ENCODE results near the gene C11orf58. TPM values are rescaled to one million over a fixed set of nuclear protein-coding genes. Genes with fewer than 3 reads are reported as not detected.

C11orf58 gene
- total RNA-seq, 1 donor from 2014 or later, result 40.9 TPM

DNA sequence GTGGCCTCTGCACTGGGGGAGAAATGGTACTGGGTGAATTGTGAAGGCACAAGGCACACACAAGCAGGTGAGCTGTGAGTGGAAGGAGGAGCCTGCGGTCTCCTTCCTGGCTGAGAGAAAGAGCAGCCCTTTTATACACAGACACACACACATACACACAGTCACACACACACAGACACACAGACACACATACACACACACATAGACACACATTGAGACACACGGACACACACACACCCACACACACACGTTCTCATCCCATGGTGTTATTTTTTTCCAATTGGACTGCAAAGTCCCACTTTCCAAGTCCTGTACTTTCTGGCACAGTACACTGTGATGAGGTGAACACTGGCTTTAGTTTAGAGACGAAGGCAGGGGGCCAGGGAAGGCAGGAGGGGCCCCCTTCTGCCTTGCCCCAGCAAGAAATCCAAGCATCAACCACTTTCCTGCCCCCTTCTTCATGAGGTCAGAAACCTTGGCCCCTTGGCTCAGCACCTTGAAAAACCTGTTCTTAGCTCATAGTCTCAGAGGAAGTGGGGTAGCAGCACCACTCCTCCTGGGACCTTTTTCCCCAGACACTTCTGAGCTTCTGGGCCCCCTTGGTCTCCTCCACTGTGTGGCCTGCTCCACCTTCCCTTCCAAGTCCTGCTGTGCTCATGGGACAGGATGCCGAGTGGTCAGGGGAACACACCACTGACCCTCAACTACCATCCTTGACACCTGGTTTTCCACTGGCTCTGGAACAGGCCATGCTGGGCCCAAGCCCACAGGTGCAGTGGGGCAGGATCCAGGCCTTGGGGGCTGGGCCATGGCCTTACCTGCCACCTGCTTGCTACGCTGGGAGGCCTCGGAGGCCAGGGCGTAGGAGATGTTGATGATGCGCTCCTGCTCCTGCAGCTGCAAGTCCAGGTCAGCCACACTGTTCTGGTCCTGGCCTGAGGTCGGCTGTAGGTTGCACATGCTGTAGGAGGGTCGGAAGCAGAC is 43.8 kb downstream of the C11orf58 start:
- Histone ChIP-seq H3K27me3 (no peaks in the 10 kb centered on the region), H3K27ac (no peak overlapping the region), H3K4me1 (peaks cover 0 to 3% of the 10 kb centered on the region in 2 donors), H3K4me3 (no peak overlapping the region), H3K9me3 (no peaks in the 10 kb centered on the region), H3K36me3 (no peaks in the 10 kb centered on the region)
- intact Hi-C loops (cut with DNase I), result loop anchor here (10.0 kb wide), 1 partner anchor 153 kb away; no protein-coding TSS in a partner anchor
- DNase-seq (ENCODE audit: low spot score in 2 of 2), result no peak
- TF ChIP-seq CTCF (IDR thresholded peaks at IDR 0.05), result no peak

GRCh38 chr11:16783321-16783801 is 44.9 kb downstream of the C11orf58 start:
- DNase-seq (ENCODE audit: low spot score in 2 of 2), result peak in 1 of 2 donors; percentile 62
- Histone ChIP-seq H3K27ac (no peak overlapping the region), H3K27me3 (no peaks in the 10 kb centered on the region), H3K4me1 (peaks cover under 1 to 6% of the 10 kb centered on the region in 2 donors), H3K4me3 (no peak overlapping the region), H3K36me3 (no peaks in the 10 kb centered on the region), H3K9me3 (no peaks in the 10 kb centered on the region)
- intact Hi-C loops (cut with DNase I), result loop anchor here (10.0 kb wide), 1 partner anchor 151 kb away; no protein-coding TSS in a partner anchor
- no peak for TF ChIP-seq CTCF (IDR thresholded peaks at IDR 0.05)

DNA sequence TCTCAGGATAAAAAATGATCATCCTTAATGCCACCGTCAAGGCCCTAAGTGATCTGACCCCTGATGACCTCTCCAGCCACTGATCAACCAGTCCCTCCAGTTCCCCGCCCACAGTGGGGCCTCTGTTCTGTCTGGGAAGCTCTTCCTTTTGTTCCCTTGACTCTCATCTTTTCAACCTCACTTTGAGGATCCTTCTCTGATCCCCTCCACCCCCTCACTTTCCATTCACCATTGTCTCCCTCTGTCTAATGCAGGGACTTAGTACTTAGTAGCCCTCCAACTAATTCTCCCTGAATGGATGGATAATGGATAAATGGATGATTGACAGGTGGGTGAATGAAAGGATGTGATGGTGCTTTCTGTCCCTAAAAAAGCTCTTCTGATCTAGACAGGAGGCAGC is 45.6 kb downstream of the C11orf58 start:
- DNase-seq (ENCODE audit: low spot score in 2 of 2), result peak in 1 of 2 donors; percentile 9
- Histone ChIP-seq H3K9me3 (no peaks in the 10 kb centered on the region), H3K4me3 (no peak overlapping the region), H3K36me3 (no peaks in the 10 kb centered on the region), H3K27ac (no peak overlapping the region), H3K27me3 (no peaks in the 10 kb centered on the region), H3K4me1 (peaks cover 4 to 10% of the 10 kb centered on the region in 2 donors)
- no peak for TF ChIP-seq CTCF (IDR thresholded peaks at IDR 0.05)
- intact Hi-C loops (cut with DNase I), result loop anchor here (10.0 kb wide), 1 partner anchor 151 kb away; no protein-coding TSS in a partner anchor

DNA sequence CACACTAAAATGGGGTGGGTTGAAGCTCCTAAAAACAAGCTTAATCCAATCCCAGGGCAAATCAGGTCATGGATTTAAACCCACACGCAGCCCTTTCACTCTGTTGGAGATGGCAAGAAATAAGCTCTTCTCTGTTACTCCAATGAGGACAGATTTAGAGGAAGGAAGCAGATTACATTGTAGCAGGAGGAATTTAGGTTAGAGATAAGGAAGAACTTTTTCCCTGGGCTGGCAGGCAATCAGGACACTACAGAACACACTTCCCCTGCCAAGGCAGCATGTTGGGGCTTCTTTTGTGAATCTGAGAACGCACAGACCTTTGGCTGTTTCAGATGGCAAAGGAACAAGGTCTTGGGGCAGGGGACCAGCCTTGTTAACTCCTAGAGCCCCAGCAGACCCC is 46.2 kb downstream of the C11orf58 start:
- Histone ChIP-seq H3K27me3 (no peaks in the 10 kb centered on the region), H3K27ac (no peak overlapping the region), H3K9me3 (no peaks in the 10 kb centered on the region), H3K4me1 (peaks cover 4 to 10% of the 10 kb centered on the region in 2 donors), H3K4me3 (no peak overlapping the region), H3K36me3 (no peaks in the 10 kb centered on the region)
- DNase-seq (ENCODE audit: low spot score in 2 of 2), result no peak
- no peak for TF ChIP-seq CTCF (IDR thresholded peaks at IDR 0.05)
- intact Hi-C loops (cut with DNase I), result loop anchor here (1.0 to 10.0 kb wide), 4 partner anchors 36 to 293 kb away; partner anchors contain the start of gene RPS13

DNA sequence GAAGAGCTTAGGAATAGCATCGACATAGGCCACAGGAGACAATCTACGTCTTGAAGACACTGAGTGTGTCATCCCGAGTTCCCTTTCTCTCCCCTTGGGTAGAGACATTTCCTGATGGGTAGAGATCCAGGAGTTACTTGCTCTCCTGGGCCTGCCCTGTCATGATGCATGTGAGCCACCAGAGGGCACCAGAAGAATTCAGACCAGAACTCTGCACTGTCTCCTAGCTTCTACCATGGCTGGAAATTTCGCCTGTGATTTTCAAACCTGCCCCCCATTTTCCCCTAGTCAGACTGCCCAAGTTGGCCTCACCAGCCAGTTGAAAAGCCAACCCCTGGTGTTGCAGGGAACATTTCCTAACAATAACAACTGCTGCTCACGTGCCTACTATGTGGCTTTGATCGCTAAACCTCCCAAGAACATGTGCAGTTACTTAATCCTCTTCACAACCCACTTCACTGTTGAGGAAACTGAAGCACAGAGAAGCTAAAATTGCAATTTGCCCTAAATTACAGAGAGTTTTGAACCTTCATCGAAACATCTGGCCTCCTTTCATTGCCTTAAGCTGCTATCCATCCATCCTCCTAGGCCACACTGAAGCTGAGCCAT is 47.2 kb downstream of the C11orf58 start:
- Histone ChIP-seq H3K27me3 (no peaks in the 10 kb centered on the region), H3K27ac (no peak overlapping the region), H3K4me3 (no peak overlapping the region), H3K36me3 (no peaks in the 10 kb centered on the region), H3K9me3 (no peaks in the 10 kb centered on the region), H3K4me1 (peaks cover 5 to 10% of the 10 kb centered on the region in 2 donors)
- intact Hi-C loops (cut with DNase I), result loop anchor here (1.0 to 10.0 kb wide), 4 partner anchors 35 to 292 kb away; partner anchors contain the start of gene RPS13
- TF ChIP-seq CTCF (IDR thresholded peaks at IDR 0.05), result peak; percentile 77 to 86 (median 81)
- peak in 1 of 2 donors; percentile 85 for DNase-seq (ENCODE audit: low spot score in 2 of 2)
